Naive B cell (primary cell): ENCODE measurements around the gene WDR7. TPM values are rescaled to one million over a fixed set of nuclear protein-coding genes. Genes with fewer than 3 reads are reported as not detected.
A peak's percentile ranks its signal among the peaks of the same experiment; 100 is the strongest.

Experiments
- ATAC-seq, 2 donors: fragments of 150-1000 bp; cut with Tn5 transposase; 2 replicates each; pipeline ENCODE4 v1.10.0; 2021; ENCODE audit warnings: low read depth in 2 of 2, mild to moderate bottlenecking in 2 of 2, moderate library complexity in 2 of 2
- DNase-seq: peaks from one replicate; pipeline ENCODE4 v3.0.0; 2022
- H3K27ac Mint-ChIP-seq, 6 donors: one replicate each; pipeline ENCODE4 v1.8.0; 2020 to 2022; ENCODE audit warnings: mild to moderate bottlenecking in 6 of 6, mixed read lengths in 6 of 6, moderate library complexity in 5 of 6, inconsistent platforms in 2 of 6
- H3K27me3 Mint-ChIP-seq, 3 donors: one replicate each; pipeline ENCODE4 v1.8.0; 2021 to 2022; ENCODE audit warnings: mixed read lengths in 3 of 3, mild to moderate bottlenecking in 1 of 3
- H3K36me3 Mint-ChIP-seq, 2 donors: one replicate each; pipeline ENCODE4 v1.8.0; 2020 to 2022; ENCODE audit warnings: mixed read lengths in 2 of 2, inconsistent platforms in 1 of 2, mild to moderate bottlenecking in 1 of 2
- H3K4me1 Mint-ChIP-seq, 3 donors: one replicate each; pipeline ENCODE4 v1.8.0; 2020 to 2022; ENCODE audit warnings: mixed read lengths in 3 of 3, inconsistent platforms in 1 of 3, mild to moderate bottlenecking in 1 of 3, moderate library complexity in 1 of 3
- H3K4me3 Mint-ChIP-seq, 8 donors: one replicate each; pipeline ENCODE4 v1.8.0; 2020 to 2022; ENCODE audit warnings: mild to moderate bottlenecking in 8 of 8, mixed read lengths in 8 of 8, moderate library complexity in 8 of 8, inconsistent platforms in 2 of 8
- H3K9me3 Mint-ChIP-seq, 7 donors: one replicate each; pipeline ENCODE4 v1.8.0; 2020 to 2022; ENCODE audit warnings: mixed read lengths in 7 of 7, mild to moderate bottlenecking in 5 of 7, inconsistent platforms in 2 of 7, moderate library complexity in 1 of 7
- polyA plus RNA-seq, 6 donors: library from polyadenylated mRNA; unstranded; fragments of 300-500 nt; fragmentation: Illumina TruSeq; gene quantifications; one replicate each; pipeline ENCODE4 v1.2.3, GENCODE V29; 2021; ENCODE audit warnings: low read depth in 6 of 6

Gene WDR7
- polyA plus RNA-seq, 6 donors from 2014 or later, result 14.7 to 24.7 (median 21.6) TPM

DNA sequence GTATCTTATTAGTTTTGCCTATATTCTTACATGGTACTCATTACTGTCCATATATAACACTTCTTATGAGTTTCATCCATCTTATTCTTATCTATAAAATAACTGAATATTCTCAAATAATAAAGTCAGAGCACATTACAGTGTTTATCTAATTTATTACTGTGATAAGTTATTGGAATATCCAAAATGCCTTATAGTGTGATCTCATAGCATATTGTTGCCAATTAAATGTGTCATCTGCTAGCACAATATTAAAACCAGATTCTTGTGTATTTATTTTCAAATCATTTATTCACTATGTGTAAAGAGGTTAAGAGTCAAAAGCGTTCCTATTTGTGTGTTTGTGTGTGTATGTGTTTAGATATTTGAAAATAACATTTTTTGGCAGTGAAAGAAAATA is 151.9 kb downstream of the WDR7 start:
- Mint-ChIP-seq H3K4me1 (no peaks in the 10 kb centered on the region), H3K9me3 (peaks cover 0 to 2% (median 0%) of the 10 kb centered on the region in 7 donors), H3K27ac (no peak overlapping the region), H3K36me3 (peaks cover 0 to 13% of the 10 kb centered on the region in 2 donors), H3K4me3 (no peak overlapping the region), H3K27me3 (no peaks in the 10 kb centered on the region)
- no peak for ATAC-seq
- DNase-seq, result no peak

DNA sequence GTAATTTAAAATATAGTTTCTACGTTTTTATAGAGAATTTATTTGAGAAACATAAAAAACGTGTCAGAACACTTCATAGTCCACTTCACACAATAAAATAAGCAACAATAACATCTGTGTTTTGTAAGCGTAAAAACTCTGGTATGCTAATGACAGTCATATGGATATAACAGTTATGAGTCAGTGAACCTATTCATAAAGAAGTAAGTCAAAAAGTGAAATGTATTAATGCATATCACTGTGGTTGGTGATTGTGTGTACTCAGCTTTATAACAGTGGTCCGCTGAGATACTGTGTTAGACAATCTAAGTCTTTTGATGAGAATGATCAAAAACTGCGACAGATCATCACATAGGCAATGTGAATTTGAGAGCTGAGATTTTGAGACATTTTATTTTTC is 153.2 kb downstream of the WDR7 start:
- no peaks in the 10 kb centered on the region for H3K4me1 Mint-ChIP-seq
- peaks cover 0 to 2% (median 0%) of the 10 kb centered on the region in 7 donors for H3K9me3 Mint-ChIP-seq
- DNase-seq (no peak), ATAC-seq (no peak)
- H3K4me3 Mint-ChIP-seq, result no peak overlapping the region
- H3K27ac Mint-ChIP-seq, result no peak overlapping the region
- no peaks in the 10 kb centered on the region for H3K27me3 Mint-ChIP-seq
- peaks cover 0 to 14% of the 10 kb centered on the region in 2 donors for H3K36me3 Mint-ChIP-seq

DNA sequence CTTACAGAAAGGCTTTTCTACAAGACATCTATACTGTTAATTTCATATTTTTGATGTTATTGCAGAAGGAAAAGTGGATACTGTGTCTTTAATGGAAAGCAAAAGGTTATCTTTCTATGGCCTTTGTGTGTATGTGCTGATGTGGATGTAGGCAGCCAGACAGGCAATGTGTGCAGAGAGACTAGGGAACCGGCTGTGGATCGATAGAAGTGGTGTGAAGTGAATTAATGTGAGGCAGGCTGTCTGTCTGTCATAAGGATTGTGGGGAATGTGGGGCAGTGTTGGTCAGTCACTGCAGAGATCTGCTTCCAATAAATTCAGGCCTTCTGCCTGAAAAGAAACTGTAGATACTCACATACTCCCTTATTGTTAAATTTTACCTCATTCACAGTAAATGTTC is 156.7 kb downstream of the WDR7 start:
- ATAC-seq, result no peak
- H3K4me1 Mint-ChIP-seq, result no peaks in the 10 kb centered on the region
- no peak overlapping the region for H3K4me3 Mint-ChIP-seq
- no peaks in the 10 kb centered on the region for H3K9me3 Mint-ChIP-seq
- peaks cover 0 to 16% of the 10 kb centered on the region in 2 donors for H3K36me3 Mint-ChIP-seq
- no peak for DNase-seq
- H3K27ac Mint-ChIP-seq, result peak overlapping the region in 1 of 6 donors; percentile 1
- no peaks in the 10 kb centered on the region for H3K27me3 Mint-ChIP-seq

DNA sequence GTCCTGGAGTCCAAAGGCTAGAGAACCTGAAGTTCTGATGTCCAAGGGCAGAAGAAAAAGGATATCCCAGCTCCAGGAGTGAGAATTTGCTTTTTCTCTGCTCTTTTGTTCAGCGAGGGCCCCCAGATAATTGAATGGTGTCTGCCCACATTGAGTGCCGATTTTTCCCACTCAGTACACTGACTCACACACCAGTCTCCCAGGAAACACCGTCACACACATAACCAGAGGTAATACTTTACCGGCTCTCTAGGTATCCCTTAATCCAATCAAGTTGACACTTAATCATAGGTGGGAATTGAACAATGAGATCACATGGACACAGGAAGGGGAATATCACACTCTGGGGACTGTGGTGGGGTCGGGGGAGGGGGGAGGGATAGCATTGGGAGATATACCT is 161.5 kb downstream of the WDR7 start:
- DNase-seq, result no peak
- Mint-ChIP-seq H3K27me3 (no peaks in the 10 kb centered on the region), H3K9me3 (no peaks in the 10 kb centered on the region), H3K36me3 (peaks cover 0 to 23% of the 10 kb centered on the region in 2 donors), H3K4me3 (no peak overlapping the region), H3K4me1 (no peaks in the 10 kb centered on the region), H3K27ac (no peak overlapping the region)
- ATAC-seq, result no peak

DNA sequence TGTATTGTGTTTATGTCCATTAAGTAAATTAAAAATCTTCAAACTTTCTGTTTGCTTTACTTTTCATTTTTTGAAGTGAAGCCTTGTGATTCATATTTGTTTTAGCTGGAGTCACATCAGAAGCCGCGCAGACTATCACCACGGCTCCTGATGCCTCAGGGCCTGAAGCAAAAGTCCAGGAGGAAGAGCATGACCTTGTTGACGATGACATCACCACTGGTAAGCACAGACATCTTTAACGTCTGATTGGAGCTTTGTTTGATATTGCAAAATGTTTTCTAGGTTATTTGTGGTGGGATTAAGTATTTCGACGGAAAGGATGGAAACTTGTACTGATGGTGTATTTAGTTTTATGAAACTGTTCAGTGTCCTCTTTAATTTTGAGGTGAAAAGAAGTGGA is 164.8 kb downstream of the WDR7 start:
- Mint-ChIP-seq H3K36me3 (peaks cover 4 to 15% of the 10 kb centered on the region in 2 donors), H3K27ac (peak overlapping the region in 1 of 6 donors; percentile 58), H3K4me3 (no peak overlapping the region), H3K4me1 (no peaks in the 10 kb centered on the region), H3K9me3 (no peaks in the 10 kb centered on the region), H3K27me3 (no peaks in the 10 kb centered on the region)
- ATAC-seq, result no peak
- no peak for DNase-seq

DNA sequence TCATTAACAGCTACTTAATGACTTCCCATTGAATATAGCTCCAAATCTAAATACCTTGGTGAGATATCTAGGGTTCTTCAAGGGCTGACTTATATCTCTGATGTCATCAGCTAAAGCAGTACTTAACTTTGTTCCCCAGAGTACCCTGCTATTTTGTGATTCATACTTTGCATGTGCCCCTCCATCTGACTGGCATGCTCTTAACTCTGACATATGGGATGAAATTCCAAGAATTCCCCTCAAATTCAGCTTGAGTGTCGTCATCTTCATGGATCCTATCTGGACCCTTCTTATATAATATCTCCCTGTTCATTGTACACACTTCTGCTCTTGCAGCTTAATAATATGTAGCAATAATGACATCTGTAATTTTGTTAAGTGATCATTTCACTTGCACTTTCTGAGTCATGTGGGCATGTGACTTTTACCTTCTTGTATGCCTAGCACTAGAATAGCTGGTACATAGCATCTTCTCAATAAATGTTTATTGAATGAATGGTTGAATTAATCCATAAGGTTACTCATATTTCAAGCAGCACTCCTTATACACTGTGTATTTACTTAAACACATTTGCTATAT is 172.9 kb downstream of the WDR7 start:
- Mint-ChIP-seq H3K9me3 (peaks cover 0 to 7% (median 2%) of the 10 kb centered on the region in 7 donors), H3K36me3 (peaks cover 36 to 37% of the 10 kb centered on the region in 2 donors), H3K4me1 (peaks cover 2 to 13% (median 9%) of the 10 kb centered on the region in 3 donors), H3K4me3 (no peak overlapping the region), H3K27me3 (no peaks in the 10 kb centered on the region), H3K27ac (no peak overlapping the region)
- ATAC-seq (no peak), DNase-seq (no peak)

DNA sequence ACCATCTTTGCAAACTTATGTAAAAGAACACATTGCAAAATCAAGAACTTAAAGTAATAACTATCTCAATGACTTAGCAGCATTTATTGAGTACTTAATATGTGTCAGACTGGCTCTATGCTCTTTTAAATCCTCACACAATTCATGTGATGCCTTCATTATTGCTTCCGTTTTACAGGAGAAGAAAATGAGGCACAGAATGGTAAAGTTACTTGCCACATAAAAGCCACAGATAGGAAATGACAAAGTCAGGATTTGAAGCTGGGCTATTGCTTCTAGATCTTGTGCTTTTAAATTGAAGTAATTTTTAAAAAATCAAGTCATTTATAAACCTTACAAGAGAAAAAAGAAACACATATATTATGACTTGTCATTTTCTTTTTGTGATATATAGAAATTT is 174.2 kb downstream of the WDR7 start:
- H3K36me3 Mint-ChIP-seq, result peaks cover 36 to 37% of the 10 kb centered on the region in 2 donors
- peaks cover 2 to 13% (median 9%) of the 10 kb centered on the region in 3 donors for H3K4me1 Mint-ChIP-seq
- H3K27ac Mint-ChIP-seq, result peak overlapping the region in 1 of 6 donors; percentile 30
- no peak for ATAC-seq
- H3K9me3 Mint-ChIP-seq, result peaks cover 0 to 7% (median 2%) of the 10 kb centered on the region in 7 donors
- H3K27me3 Mint-ChIP-seq, result no peaks in the 10 kb centered on the region
- DNase-seq, result no peak
- H3K4me3 Mint-ChIP-seq, result no peak overlapping the region

DNA sequence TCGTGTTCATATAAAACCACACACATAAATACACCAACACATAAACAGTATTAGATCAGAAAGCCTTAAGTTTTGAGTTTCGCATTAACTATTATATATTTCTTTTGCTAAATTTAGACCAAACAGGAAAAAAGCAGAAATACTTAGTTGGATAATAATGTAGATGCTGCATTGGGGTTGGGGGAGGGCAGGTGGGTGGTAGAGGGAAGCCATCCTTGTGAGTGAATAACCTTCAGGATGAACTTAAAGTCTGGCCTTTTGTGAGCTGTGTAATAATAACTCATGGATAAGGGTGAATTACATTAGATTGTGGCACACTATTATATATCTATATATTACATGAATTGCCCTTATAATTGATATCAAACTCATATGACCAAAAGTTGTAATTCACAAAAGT is 174.7 kb downstream of the WDR7 start:
- Mint-ChIP-seq H3K27ac (peak overlapping the region in 1 of 6 donors; percentile 7), H3K9me3 (peaks cover 0 to 7% (median 2%) of the 10 kb centered on the region in 7 donors), H3K4me3 (no peak overlapping the region), H3K27me3 (no peaks in the 10 kb centered on the region), H3K4me1 (peaks cover 2 to 13% (median 9%) of the 10 kb centered on the region in 3 donors), H3K36me3 (peaks cover 36 to 37% of the 10 kb centered on the region in 2 donors)
- ATAC-seq (no peak), DNase-seq (no peak)

DNA sequence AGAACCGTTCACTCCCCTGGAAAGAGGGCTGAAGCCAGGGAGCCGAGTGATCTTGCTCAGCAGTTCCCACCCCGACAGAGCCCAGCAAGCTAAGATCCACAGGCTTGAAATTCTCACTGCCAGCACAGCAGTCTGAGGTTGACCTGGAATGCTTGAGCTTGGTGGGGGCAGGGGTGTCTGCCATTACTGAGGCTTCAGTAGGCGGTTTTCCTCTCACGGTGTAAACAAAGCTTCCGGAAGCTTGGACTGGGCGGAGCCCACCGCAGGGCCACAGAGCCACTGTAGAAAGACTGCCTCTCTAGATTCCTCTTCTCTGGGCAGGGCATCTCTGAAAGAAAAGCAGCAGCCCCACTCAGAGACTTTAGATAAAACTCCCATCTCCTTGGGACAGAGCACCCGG is 180.8 kb downstream of the WDR7 start:
- H3K36me3 Mint-ChIP-seq, result peaks cover 15% of the 10 kb centered on the region in 2 donors
- ATAC-seq (no peak), DNase-seq (no peak)
- no peak overlapping the region for H3K4me3 Mint-ChIP-seq
- H3K27me3 Mint-ChIP-seq, result no peaks in the 10 kb centered on the region
- H3K9me3 Mint-ChIP-seq, result peaks cover 0 to 3% (median 1%) of the 10 kb centered on the region in 7 donors
- H3K4me1 Mint-ChIP-seq, result peaks cover 0 to 3% (median 0%) of the 10 kb centered on the region in 3 donors
- no peak overlapping the region for H3K27ac Mint-ChIP-seq

DNA sequence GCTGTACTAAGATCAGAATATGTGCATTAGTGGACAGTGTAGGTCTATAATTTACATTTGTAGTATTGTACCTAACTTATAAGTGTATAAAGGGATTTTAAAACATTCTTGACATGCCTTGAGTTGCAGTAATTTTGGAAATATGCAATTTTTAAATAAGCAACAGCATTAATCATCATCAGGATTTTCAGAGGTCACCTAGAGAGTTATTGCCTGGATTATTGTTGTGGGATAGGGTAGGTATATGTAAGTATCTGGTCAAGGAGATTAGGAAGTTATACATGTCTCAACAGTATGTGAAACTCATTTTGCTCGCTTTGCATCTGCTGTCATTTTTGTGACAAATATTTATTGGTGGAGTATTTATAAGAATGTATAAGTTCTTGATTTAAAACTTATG is 184.2 kb downstream of the WDR7 start:
- ATAC-seq (no peak), DNase-seq (no peak)
- Mint-ChIP-seq H3K4me3 (no peak overlapping the region), H3K27me3 (no peaks in the 10 kb centered on the region), H3K27ac (no peak overlapping the region), H3K4me1 (peaks cover 0 to 3% (median 0%) of the 10 kb centered on the region in 3 donors), H3K36me3 (peaks cover 10 to 14% of the 10 kb centered on the region in 2 donors), H3K9me3 (no peaks in the 10 kb centered on the region)

DNA sequence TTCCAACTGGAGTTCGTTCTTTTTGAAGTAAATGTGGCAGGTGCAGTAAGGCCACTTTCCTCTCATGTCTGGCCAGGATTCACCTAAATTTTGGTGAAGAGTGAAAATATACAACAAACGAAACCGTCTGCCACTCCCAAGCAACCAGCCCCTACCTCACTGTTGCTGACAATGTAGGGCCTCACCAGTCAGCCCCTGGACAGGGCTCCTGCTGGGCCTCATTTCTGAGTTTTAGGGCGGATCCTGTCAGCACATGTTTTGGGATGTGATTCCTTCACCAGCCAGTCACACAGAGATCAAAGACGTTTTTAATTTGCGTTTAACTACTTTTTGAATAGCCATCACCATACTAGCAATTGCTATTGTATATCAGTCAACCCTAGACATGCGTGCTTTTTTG is 185.0 kb downstream of the WDR7 start:
- no peaks in the 10 kb centered on the region for H3K27me3 Mint-ChIP-seq
- no peak overlapping the region for H3K4me3 Mint-ChIP-seq
- H3K9me3 Mint-ChIP-seq, result no peaks in the 10 kb centered on the region
- ATAC-seq (no peak), DNase-seq (no peak)
- peaks cover 0 to 1% (median 0%) of the 10 kb centered on the region in 3 donors for H3K4me1 Mint-ChIP-seq
- peaks cover 4 to 11% of the 10 kb centered on the region in 2 donors for H3K36me3 Mint-ChIP-seq
- H3K27ac Mint-ChIP-seq, result no peak overlapping the region

DNA sequence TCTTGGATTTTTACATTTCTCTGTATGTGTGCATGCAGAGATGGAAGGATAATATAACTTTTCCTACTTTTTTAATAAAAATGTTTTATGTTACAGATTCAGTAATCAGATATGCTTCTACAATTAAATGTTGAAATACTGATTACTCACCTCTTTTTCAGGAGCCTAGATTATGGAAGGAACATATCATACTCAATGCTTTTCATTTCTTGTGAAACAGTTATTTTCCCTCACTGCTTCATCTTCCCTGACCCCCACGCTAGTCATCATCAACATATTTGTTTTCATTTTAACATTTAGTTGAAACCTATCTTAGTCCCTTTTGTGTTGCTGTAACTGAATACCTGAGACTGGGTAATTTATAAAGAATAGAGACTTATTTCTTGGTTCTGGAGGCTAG is 190.7 kb downstream of the WDR7 start:
- Mint-ChIP-seq H3K4me1 (no peaks in the 10 kb centered on the region), H3K9me3 (peaks cover 1 to 8% (median 2%) of the 10 kb centered on the region in 7 donors), H3K4me3 (no peak overlapping the region), H3K36me3 (peaks cover 6 to 20% of the 10 kb centered on the region in 2 donors), H3K27me3 (no peaks in the 10 kb centered on the region), H3K27ac (peak overlapping the region in 1 of 6 donors; percentile 32)
- ATAC-seq (no peak), DNase-seq (no peak)

DNA sequence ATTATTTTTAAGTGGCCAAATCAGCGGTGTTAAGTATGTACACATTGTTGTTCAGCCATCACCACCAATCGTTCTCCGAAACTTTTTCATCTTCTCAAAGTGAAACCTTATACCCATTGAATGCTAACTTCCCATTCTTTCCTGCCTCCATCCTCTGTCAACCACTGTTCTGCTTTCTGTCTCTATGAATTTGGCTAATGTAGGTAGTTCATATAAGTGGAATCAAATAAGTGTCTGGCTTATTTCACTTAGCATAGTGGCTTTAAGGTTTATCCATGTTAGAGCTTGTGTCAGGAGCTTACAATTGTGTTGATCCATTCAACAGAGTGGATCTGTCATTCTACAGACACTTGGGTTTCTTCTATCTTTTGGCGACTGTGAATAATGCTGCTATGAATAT is 192.1 kb downstream of the WDR7 start:
- Mint-ChIP-seq H3K36me3 (peaks cover 12 to 29% of the 10 kb centered on the region in 2 donors), H3K4me3 (no peak overlapping the region), H3K27ac (no peak overlapping the region), H3K4me1 (no peaks in the 10 kb centered on the region), H3K27me3 (no peaks in the 10 kb centered on the region), H3K9me3 (peaks cover 2 to 14% (median 7%) of the 10 kb centered on the region in 7 donors)
- ATAC-seq (no peak), DNase-seq (no peak)

DNA sequence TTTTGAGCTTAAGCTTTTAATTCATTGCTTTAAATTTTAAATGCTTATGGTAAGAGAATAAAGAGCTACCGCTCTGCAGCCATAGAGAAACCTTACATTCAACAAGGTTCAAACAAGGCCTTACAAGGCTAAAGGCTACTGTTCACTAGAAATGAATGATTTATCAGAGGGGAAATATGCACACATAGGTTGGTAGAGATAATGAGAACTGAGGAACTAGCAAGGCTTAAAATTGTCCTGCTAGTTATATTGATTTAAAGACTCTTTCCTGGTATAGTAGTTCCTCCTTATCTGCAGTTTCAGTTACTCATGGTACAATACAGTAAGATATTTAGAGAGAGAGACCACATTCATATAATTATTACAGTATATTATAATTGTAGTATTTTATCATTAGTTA is 193.4 kb downstream of the WDR7 start:
- peaks cover 20 to 36% of the 10 kb centered on the region in 2 donors for H3K36me3 Mint-ChIP-seq
- no peaks in the 10 kb centered on the region for H3K27me3 Mint-ChIP-seq
- H3K27ac Mint-ChIP-seq, result no peak overlapping the region
- peaks cover 6 to 23% (median 9%) of the 10 kb centered on the region in 7 donors for H3K9me3 Mint-ChIP-seq
- ATAC-seq (no peak), DNase-seq (no peak)
- no peak overlapping the region for H3K4me3 Mint-ChIP-seq
- no peaks in the 10 kb centered on the region for H3K4me1 Mint-ChIP-seq
